CD8-positive, alpha-beta memory T cell (primary cell): ENCODE measurements around the gene ZACN. TPM values are rescaled to one million over a fixed set of nuclear protein-coding genes. Genes with fewer than 3 reads are reported as not detected.
A peak's percentile ranks its signal among the peaks of the same experiment; 100 is the strongest.

Source experiments
- CTCF ChIA-PET: fragments of 350-600 bp; sonication (Branson Sonifier 250); formaldehyde crosslinking; loops from one replicate; lab custom pipeline; 2021; ENCODE audit warnings: antibody characterized with exemption; lab: Charles Lee
- POLR2A ChIA-PET: fragments of 350-600 bp; sonication (Branson Sonifier 250); formaldehyde crosslinking; loops from one replicate; lab custom pipeline; 2021; ENCODE audit warnings: antibody characterized with exemption; lab: Charles Lee
- DNase-seq, 5 donors: peaks; one replicate each; pipeline versions ENCODE4 v3.0.0 to v3.0.0-alpha.2; 2020 to 2022; ENCODE audit warnings: mixed read lengths in 1 of 5
- H3K27ac ChIP-seq: one replicate; pipeline ENCODE4 v1.7.0; 2013; ENCODE audit warnings: low read depth, mild to moderate bottlenecking, low read length, moderate library complexity
- H3K27me3 ChIP-seq: 2 replicates; pipeline ENCODE4 v1.7.0; 2013; ENCODE audit warnings: low read length, mild to moderate bottlenecking; ENCODE audit not compliant: insufficient read depth, poor library complexity, severe bottlenecking
- H3K36me3 ChIP-seq: 2 replicates; pipeline ENCODE4 v1.7.0; 2013; ENCODE audit warnings: mild to moderate bottlenecking, low read length, moderate library complexity; ENCODE audit not compliant: insufficient read depth
- H3K4me1 ChIP-seq: 2 replicates; pipeline ENCODE4 v1.7.0; 2013; ENCODE audit warnings: mild to moderate bottlenecking, low read length, moderate library complexity; ENCODE audit not compliant: insufficient read depth
- H3K4me3 ChIP-seq: 2 replicates; pipeline ENCODE4 v1.7.0; 2013; ENCODE audit warnings: mild to moderate bottlenecking, low read length
- H3K9me3 ChIP-seq: 2 replicates; pipeline ENCODE4 v1.7.0; 2013; ENCODE audit warnings: mild to moderate bottlenecking, low read length
- H3K27ac Mint-ChIP-seq, 8 donors: one replicate each; pipeline ENCODE4 v1.8.0; 2020 to 2021; ENCODE audit warnings: mixed read lengths in 8 of 8, mild to moderate bottlenecking in 6 of 8, inconsistent platforms in 3 of 8, moderate library complexity in 3 of 8
- H3K27me3 Mint-ChIP-seq, 2 donors: one replicate each; pipeline ENCODE4 v1.8.0; 2020 to 2021; ENCODE audit warnings: mixed read lengths in 2 of 2, mild to moderate bottlenecking in 1 of 2, moderate library complexity in 1 of 2
- H3K36me3 Mint-ChIP-seq, 3 donors: one replicate each; pipeline ENCODE4 v1.8.0; 2020 to 2021; ENCODE audit warnings: mixed read lengths in 3 of 3, inconsistent platforms in 1 of 3, mild to moderate bottlenecking in 1 of 3
- H3K4me1 Mint-ChIP-seq, 3 donors: one replicate each; pipeline ENCODE4 v1.8.0; 2020 to 2021; ENCODE audit warnings: mixed read lengths in 3 of 3, inconsistent platforms in 1 of 3, mild to moderate bottlenecking in 1 of 3
- H3K4me3 Mint-ChIP-seq, 7 donors: one replicate each; pipeline ENCODE4 v1.8.0; 2020 to 2021; ENCODE audit warnings: mixed read lengths in 7 of 7, mild to moderate bottlenecking in 6 of 7, moderate library complexity in 4 of 7, inconsistent platforms in 2 of 7
- H3K9me3 Mint-ChIP-seq, 5 donors: one replicate each; pipeline ENCODE4 v1.8.0; 2020 to 2022; ENCODE audit warnings: mixed read lengths in 5 of 5, mild to moderate bottlenecking in 3 of 5, moderate library complexity in 2 of 5, inconsistent platforms in 1 of 5
- polyA plus RNA-seq: library from polyadenylated mRNA; unstranded; fragments of 300-500 nt; fragmentation: Illumina TruSeq; gene quantifications from one replicate; pipeline ENCODE4 v1.2.3, GENCODE V29; 2021
- total RNA-seq, 2 experiments: library from RNA; stranded (reverse); gene quantifications; one replicate each; pipeline ENCODE4 v1.2.3, GENCODE V29; 2021

The ZACN gene
- total and polyA plus RNA-seq, 3 experiments from 2014 or later: 2.8 to 4.1 (median 3.0) TPM

DNA sequence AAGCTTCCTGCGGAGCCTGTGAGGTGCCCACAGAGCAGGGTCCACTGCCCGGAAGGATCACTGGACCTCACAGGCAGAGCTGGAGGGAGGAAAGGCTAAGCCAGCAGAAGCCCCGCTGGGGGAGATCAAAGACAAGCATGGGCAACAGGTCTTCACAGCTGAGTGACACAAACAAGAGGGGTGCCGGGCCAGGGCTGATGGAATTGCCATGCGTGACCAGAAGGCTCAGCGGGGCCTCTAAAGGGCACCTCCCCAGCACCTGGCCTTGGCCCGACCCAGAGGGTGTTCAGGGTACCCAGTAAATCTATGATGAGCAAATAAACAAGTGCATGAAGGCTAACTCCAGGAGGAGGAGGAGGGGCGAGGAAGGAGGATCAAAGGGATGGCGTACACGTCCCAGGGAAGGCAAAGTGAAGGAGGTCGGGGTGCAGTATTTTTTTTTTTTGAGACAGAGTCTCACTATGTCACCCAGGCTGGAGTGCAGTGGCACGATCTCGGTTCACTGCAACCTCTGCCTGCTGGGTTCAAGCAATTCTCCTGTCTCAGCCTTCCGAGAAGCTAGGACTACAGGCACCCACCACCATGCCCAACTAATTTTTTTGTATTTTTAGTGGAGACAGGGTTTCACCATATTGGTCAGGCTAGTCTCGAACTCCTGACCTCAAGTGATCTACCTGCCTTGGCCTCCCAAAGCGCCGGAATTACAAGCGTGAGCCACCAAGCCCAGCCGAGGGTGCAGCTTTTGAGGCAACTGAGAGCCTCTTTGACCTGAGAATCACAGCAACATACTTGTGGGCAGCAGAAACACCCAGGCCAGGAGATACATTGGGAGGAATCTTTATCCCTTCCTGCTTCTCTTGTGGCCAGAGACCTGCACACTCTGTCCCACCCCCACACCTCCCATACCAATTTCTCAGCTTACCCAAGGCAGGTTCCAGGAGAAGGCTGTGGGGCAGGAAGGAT, 40.7 kb downstream of the ZACN start:
- Histone ChIP-seq H3K27me3 (no peaks in the 10 kb centered on the region), H3K4me1 (no peaks in the 10 kb centered on the region), H3K4me3 (no peak overlapping the region), H3K9me3 (no peaks in the 10 kb centered on the region), H3K27ac (no peak overlapping the region), H3K36me3 (no peaks in the 10 kb centered on the region)
- H3K9me3 Mint-ChIP-seq: no peaks in the 10 kb centered on the region
- no peak for DNase-seq
- no peaks in the 10 kb centered on the region for H3K27me3 Mint-ChIP-seq
- no peaks in the 10 kb centered on the region for H3K36me3 Mint-ChIP-seq
- H3K27ac Mint-ChIP-seq: no peak overlapping the region
- H3K4me1 Mint-ChIP-seq: peaks cover 3 to 10% (median 5%) of the 10 kb centered on the region in 3 donors
- H3K4me3 Mint-ChIP-seq: no peak overlapping the region
- POLR2A ChIA-PET: interaction anchor here (0.6 kb wide), 1 partner anchor 17 kb away, joined by 4 read pairs; no protein-coding TSS in a partner anchor
- CTCF ChIA-PET: interaction anchor here (0.8 to 16.0 kb wide), 13 partner anchors 10 to 265 kb away, joined by 3 to 227 read pairs (median 4); no protein-coding TSS in a partner anchor

DNA sequence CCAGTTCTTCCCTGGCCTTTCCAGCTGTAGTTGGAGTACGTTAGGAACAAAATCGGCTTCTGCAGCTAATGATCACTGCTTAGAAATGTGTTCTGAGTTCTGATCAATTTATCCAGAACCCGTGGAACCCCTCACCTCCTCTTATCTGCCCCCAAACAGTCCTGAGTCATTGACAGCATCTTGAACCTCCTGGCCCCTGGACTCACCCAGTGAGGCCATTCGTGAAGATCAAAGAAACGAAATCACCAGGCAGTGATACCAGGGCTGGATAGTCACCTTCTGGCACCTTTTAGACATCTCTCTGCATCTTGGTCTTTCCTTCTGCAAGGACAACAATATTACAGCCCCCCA, 41.7 kb downstream of the ZACN start:
- Histone ChIP-seq H3K27ac (no peak overlapping the region), H3K4me3 (no peak overlapping the region), H3K9me3 (no peaks in the 10 kb centered on the region), H3K27me3 (no peaks in the 10 kb centered on the region), H3K4me1 (no peaks in the 10 kb centered on the region), H3K36me3 (no peaks in the 10 kb centered on the region)
- Mint-ChIP-seq H3K9me3 (no peaks in the 10 kb centered on the region), H3K27ac (peak overlapping the region in 1 of 8 donors; percentile 6), H3K36me3 (no peaks in the 10 kb centered on the region), H3K4me3 (peak overlapping the region in 2 of 7 donors; percentile 30 to 49), H3K4me1 (peaks cover 3 to 10% (median 5%) of the 10 kb centered on the region in 3 donors), H3K27me3 (no peaks in the 10 kb centered on the region)
- ChIA-PET CTCF (interaction anchor here (0.8 to 16.0 kb wide), 30 partner anchors 9 to 288 kb away, joined by 3 to 227 read pairs (median 4); no protein-coding TSS in a partner anchor), POLR2A (interaction anchor here (1.3 kb wide), 1 partner anchor 159 kb away, joined by 9 read pairs; no protein-coding TSS in a partner anchor)
- no peak for DNase-seq

DNA sequence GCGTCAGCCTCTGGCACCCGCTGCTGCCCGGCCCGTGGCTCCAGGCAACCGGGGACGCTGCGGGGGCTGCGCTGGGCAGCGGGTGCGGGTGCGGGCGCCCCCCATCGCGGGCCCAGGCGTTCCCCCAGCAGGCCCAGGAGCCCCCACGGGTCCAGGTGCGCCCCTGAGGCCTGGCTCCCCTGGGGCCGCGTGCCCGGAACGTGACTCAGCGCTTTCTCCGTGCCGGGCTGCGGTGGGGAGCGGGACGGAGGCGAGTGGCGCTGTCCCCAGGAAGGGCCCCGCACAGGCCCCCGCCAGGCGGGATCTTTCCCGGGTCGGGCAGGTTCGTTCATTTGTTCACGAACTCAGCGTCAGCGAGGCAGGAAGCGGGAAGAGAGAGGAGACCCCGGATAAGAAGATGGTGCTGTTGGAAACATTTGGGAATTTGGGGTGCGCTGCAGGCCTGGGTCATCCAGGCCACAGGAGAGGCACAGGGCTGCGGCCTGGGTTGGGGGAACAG, 43.0 kb downstream of the ZACN start:
- CTCF ChIA-PET: interaction anchor here (0.6 to 16.0 kb wide), 33 partner anchors 8 to 286 kb away, joined by 3 to 227 read pairs (median 4); no protein-coding TSS in a partner anchor
- peak in 1 of 5 donors; percentile 26 for DNase-seq
- POLR2A ChIA-PET: interaction anchor here (0.5 to 1.6 kb wide), 8 partner anchors 19 to 158 kb away, joined by 3 to 11 read pairs (median 5); partner anchors contain the start of gene FOXJ1
- H3K27ac Mint-ChIP-seq: peak overlapping the region in 1 of 8 donors; percentile 61
- no peaks in the 10 kb centered on the region for H3K27me3 ChIP-seq
- H3K4me3 Mint-ChIP-seq: peak overlapping the region in 3 of 7 donors; percentile 44 to 82 (median 46)
- no peaks in the 10 kb centered on the region for H3K36me3 Mint-ChIP-seq
- no peaks in the 10 kb centered on the region for H3K36me3 ChIP-seq
- H3K4me1 ChIP-seq: peaks cover 6% of the 10 kb centered on the region
- H3K4me3 ChIP-seq: peak overlapping the region; percentile 45
- no peaks in the 10 kb centered on the region for H3K27me3 Mint-ChIP-seq
- no peaks in the 10 kb centered on the region for H3K9me3 Mint-ChIP-seq
- H3K9me3 ChIP-seq: no peaks in the 10 kb centered on the region
- H3K4me1 Mint-ChIP-seq: peaks cover 3 to 15% (median 5%) of the 10 kb centered on the region in 3 donors
- no peak overlapping the region for H3K27ac ChIP-seq

DNA sequence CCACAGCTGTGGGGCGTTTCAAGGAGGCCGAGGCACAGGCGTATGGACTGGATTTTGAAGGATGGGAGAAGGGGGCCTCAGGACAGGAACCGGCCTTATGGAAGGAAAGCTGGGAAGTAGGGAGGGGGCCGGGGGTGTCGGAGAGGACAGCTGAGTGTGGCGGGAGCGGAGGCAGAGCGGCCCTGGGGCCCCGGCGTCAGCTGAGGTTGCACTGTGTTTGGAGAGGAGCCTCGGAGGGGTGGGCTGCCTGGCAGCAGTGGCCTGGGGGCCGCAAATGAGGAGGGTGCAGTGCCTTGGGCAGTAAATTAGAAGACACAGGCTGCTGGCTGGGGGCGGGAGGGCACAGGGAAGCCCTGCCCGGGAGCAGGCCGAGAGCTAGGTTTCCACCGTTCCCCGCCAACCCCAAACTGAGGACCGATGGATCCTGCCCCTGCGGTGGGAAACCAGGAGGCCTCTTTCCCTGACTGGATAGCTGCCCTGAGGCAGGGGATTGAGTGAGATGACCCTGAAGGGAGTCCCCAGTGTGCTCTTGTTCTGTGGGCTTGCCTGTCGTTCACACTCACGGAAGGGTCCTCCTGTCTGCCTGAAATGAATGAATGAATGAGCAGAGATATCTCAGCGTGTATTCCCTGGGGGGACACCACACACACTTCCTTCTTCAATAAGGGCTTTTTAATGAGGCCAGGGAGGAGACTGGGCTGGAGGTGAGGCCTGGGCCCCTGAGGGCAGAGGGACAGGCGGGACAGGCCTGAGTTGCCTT, 43.6 kb downstream of the ZACN start:
- H3K4me3 Mint-ChIP-seq: peak overlapping the region in 3 of 7 donors; percentile 44 to 82 (median 46)
- H3K9me3 Mint-ChIP-seq: no peaks in the 10 kb centered on the region
- Histone ChIP-seq H3K27me3 (no peaks in the 10 kb centered on the region), H3K27ac (no peak overlapping the region), H3K9me3 (no peaks in the 10 kb centered on the region), H3K4me3 (no peak overlapping the region), H3K4me1 (peaks cover 8% of the 10 kb centered on the region), H3K36me3 (no peaks in the 10 kb centered on the region)
- peak overlapping the region in 5 of 8 donors; percentile 29 to 90 (median 50) for H3K27ac Mint-ChIP-seq
- DNase-seq: no peak
- no peaks in the 10 kb centered on the region for H3K27me3 Mint-ChIP-seq
- ChIA-PET POLR2A (interaction anchor here (0.5 to 1.6 kb wide), 4 partner anchors 18 to 709 kb away, joined by 4 to 9 read pairs (median 6); partner anchors contain the start of gene FOXJ1), CTCF (interaction anchor here (0.7 to 16.0 kb wide), 9 partner anchors 10 to 157 kb away, joined by 3 to 227 read pairs (median 8); no protein-coding TSS in a partner anchor)
- peaks cover 3 to 19% (median 5%) of the 10 kb centered on the region in 3 donors for H3K4me1 Mint-ChIP-seq
- no peaks in the 10 kb centered on the region for H3K36me3 Mint-ChIP-seq

DNA sequence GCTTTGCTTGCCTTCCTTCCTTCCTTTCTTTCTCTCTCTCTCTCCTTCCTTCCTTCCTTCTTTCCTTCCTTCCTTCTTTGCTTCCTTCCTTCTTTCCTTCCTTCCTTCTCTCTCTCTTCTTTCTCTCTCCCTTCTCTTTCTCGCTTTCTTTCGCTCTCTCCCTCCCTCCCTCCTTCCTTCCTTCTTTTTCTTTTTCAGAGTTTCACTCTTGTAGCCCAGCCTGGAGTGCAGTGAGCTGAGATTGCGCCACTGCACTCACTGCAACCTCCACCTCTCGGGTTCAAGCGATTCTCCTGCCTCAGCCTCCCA, 44.2 kb downstream of the ZACN start:
- H3K27me3 ChIP-seq: no peaks in the 10 kb centered on the region

DNA sequence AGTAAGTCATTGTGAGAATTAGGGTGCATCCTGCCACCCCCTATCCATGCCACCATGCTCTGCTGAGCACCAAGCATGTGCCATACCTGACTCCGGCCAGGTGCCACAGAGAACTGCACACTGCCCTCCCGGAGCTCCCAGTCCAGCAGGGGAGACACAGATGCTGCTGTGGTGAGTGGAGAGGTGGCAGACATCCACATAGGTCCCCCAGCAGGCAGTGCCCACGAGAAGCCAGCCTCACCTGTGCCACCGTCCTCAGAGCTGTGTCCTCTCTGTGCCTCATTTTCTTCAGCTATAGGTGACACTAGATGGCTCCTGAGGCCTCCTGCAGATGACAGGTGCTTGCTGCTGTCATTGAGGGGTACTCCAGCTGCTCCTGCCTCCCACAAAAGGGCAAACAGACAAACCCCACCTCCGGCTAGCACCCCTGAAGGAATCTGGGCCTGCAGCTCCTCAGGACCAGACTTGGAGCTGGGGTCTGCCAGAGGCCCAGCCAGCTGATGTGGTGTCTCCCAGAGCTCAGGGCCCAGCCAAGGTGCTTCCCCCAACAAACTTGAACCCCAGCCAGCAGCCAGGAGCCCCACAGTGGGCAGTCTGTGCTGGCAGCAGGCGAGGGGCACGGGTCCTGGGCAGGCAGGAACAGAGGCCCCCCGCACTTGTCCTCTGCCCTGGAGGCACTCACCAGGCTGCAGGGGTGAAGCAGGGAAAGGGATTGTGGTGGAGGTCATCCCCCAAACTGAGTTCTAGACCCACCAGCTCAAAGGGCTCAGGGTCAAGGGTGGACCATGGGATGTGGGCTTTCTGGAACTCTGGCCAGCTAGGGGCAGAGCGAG, 45.0 kb downstream of the ZACN start:
- H3K4me3 Mint-ChIP-seq: no peak overlapping the region
- H3K27me3 Mint-ChIP-seq: no peaks in the 10 kb centered on the region
- Histone ChIP-seq H3K36me3 (no peaks in the 10 kb centered on the region), H3K4me3 (no peak overlapping the region), H3K4me1 (peaks cover 8% of the 10 kb centered on the region), H3K27me3 (no peaks in the 10 kb centered on the region), H3K27ac (no peak overlapping the region), H3K9me3 (no peaks in the 10 kb centered on the region)
- ChIA-PET POLR2A (interaction anchor here (0.7 kb wide), 1 partner anchor 707 kb away, joined by 9 read pairs; no protein-coding TSS in a partner anchor), CTCF (interaction anchor here (1.0 to 16.0 kb wide), 10 partner anchors 8 to 175 kb away, joined by 3 to 227 read pairs (median 6); no protein-coding TSS in a partner anchor)
- H3K9me3 Mint-ChIP-seq: no peaks in the 10 kb centered on the region
- H3K27ac Mint-ChIP-seq: peak overlapping the region in 2 of 8 donors; percentile 32 to 75
- no peaks in the 10 kb centered on the region for H3K36me3 Mint-ChIP-seq
- peaks cover 3 to 19% (median 5%) of the 10 kb centered on the region in 3 donors for H3K4me1 Mint-ChIP-seq
- DNase-seq: no peak

More for the DNA sequence above, 44.2 kb downstream of the ZACN start:
- Mint-ChIP-seq H3K27me3 (no peaks in the 10 kb centered on the region), H3K27ac (peak overlapping the region in 4 of 8 donors; percentile 29 to 90 (median 46)), H3K9me3 (no peaks in the 10 kb centered on the region), H3K4me1 (peaks cover 3 to 19% (median 5%) of the 10 kb centered on the region in 3 donors), H3K4me3 (peak overlapping the region in 3 of 7 donors; percentile 21 to 79 (median 38)), H3K36me3 (no peaks in the 10 kb centered on the region)
- Histone ChIP-seq H3K4me1 (peaks cover 8% of the 10 kb centered on the region), H3K9me3 (no peaks in the 10 kb centered on the region), H3K4me3 (no peak overlapping the region), H3K27ac (no peak overlapping the region), H3K36me3 (no peaks in the 10 kb centered on the region)
- CTCF ChIA-PET: interaction anchor here (1.0 to 16.0 kb wide), 9 partner anchors 8 to 176 kb away, joined by 3 to 227 read pairs (median 6); no protein-coding TSS in a partner anchor
- DNase-seq: no peak
- POLR2A ChIA-PET: interaction anchor here (0.7 kb wide), 1 partner anchor 708 kb away, joined by 9 read pairs; no protein-coding TSS in a partner anchor
